Adipose tissue (tissue), 3 donors: ENCODE data around the gene PGM1. TPM values are rescaled to one million over a fixed set of nuclear protein-coding genes. Genes with fewer than 3 reads are reported as not detected.

Experiments used
- polyA plus RNA-seq, 3 donors: library from polyadenylated mRNA; stranded (reverse); fragments of 200-250 nt; gene quantifications; one replicate each; pipeline ENCODE4 v1.2.3, GENCODE V29; 2013
- donor health status: healthy with polysubstance abuse.
- donor health status: Bipolar disorder and iron deficiency.
- donor health status: healthy.

Gene PGM1
- polyA plus RNA-seq, 3 donors = 65.3 to 152 (median 86.2) TPM

Other genes with a start within 250 kb of the PGM1 start
- gene ALG6, start 225.8 kb upstream of the PGM1 start, polyA plus RNA-seq = 1 to 10 TPM; 5.9 to 6.9 (median 6.2) TPM
- gene ITGB3BP, start 70.2 kb upstream of the PGM1 start, polyA plus RNA-seq = 10 to 100 TPM in 1 of 3 donors, 1 to 10 TPM in 2; 6.4 to 11.9 (median 9.0) TPM
- 1 to 10 TPM; 1.4 to 6.4 (median 2.0) TPM for gene EFCAB7, start 69.9 kb upstream of the PGM1 start, polyA plus RNA-seq
- 1 to 10 TPM; 2.1 to 2.8 (median 2.1) TPM for gene ROR1, start 180.6 kb downstream of the PGM1 start, polyA plus RNA-seq